ENCODE data around the gene ITPR3.
"Not testable (repeated sequence)": the region's sequence is repeated elsewhere in the genome, so short reads cannot be mapped to it uniquely, and the experiment has no call there.

The ITPR3 gene

DNA sequence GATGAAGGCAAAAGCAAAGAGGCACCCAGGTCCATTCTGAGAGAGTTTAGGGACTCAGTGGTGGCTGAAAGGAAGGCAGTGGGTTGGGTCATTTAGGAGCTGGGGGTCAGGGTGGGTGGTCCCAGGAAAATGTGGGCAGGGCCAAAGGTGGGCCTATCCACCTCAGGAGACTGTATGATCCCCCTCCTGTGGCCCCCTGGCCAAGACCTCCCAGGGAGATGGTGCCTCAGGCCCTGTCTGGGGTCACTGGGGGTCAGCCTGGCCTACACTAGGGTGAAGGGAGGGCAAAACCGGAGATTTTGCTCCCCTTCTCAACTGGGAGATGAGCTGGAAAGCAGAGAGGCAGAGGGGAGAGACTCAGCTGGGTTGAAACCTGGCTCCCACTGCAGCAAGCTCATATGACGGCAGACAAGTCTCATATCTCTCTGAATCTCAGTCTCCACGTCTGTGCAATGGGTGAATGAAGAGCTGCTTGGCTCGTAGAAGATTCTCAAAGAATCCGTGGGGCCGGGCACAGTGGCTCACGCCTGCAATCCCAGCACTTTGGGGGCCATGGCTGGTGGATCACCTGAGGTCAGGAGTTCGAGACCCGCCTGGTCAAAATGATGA is 29.6 kb upstream of the ITPR3 start:
- DNase-seq, result no peak

GRCh38 chr6:33592280-33592594 is 28.9 kb upstream of the ITPR3 start:
- no peak for DNase-seq

- DNase-seq, result peak; percentile 46
These were observed 28.3 kb upstream of the ITPR3 start for GRCh38 chr6:33592595-33593413.

DNA sequence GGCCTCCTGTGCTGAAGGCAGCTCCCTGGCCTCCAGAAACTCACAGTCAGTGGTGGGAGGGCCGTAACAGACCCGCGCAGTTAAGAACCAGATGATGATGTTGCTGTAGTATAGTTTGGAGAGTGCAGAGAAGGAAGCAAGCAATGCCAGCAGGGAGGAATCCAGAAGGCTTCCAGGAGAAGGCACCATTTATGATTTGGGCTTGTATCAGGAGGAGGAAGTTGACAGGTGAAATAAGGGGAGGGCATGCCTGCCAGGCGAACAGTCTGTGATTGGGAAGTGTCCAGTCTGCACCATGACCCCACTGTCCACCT is 27.8 kb upstream of the ITPR3 start:
- DNase-seq, result no peak

DNA sequence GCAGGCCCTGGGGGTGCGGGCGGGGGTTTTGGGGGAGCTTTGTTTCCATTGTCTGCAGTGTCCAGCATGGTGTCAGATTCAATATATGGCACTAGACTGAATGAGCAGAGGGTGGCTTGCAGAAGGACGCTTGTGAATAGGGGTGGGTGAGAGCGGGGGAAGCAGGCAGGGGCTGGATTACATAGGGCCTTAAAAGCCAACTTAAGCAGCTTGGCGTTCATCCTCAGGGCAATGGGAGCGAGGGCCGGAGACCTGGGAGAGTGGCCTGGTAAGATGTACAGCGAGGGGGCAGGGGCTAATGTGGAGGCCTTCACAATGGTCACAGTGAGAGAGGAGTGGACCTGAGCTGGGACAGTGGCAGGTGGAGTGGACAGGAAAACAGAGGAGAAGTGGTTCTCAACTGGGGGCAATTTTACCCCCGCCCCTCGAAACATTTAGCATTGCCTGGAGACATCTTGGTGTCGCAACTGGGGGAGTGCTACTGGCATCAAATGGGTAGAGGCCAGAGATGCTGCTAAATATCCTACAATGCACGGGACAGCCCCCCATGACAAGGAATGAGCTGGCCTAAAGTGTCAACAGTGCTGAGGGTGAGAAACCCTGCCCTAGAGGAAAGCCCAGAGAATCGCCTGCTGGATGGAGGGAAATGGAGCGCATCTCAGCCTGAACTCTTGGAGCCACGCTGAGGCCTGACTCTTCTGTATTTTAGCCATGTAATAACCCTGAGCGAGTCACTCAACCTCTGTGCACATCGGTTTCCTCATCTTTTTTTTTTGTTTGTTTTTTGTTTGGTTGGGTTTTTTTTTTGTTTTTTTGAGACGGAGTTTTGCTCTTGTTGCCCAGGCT is 25.9 kb upstream of the ITPR3 start:
- DNase-seq, result no peak

DNA sequence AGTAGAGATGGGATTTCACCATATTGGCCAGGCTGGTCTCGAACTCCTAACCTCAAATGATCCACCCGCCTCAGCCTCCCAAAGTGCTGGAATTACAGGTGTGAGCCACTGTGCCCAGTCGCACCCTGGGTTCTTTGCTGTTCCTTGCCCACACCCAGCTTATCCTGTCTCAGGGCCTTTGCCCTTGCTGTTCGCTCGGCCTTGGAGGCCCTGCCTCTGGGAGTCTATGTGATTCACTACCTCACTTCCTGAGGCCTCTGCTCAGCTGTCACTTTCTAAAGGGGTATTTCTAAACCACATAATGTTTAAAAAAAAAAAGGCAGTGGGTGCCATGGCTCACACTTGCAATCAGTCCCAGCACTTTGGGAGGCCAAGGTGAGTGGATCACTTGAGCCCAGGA is 24.2 kb upstream of the ITPR3 start:
- not testable (repeated sequence) for DNase-seq

DNA sequence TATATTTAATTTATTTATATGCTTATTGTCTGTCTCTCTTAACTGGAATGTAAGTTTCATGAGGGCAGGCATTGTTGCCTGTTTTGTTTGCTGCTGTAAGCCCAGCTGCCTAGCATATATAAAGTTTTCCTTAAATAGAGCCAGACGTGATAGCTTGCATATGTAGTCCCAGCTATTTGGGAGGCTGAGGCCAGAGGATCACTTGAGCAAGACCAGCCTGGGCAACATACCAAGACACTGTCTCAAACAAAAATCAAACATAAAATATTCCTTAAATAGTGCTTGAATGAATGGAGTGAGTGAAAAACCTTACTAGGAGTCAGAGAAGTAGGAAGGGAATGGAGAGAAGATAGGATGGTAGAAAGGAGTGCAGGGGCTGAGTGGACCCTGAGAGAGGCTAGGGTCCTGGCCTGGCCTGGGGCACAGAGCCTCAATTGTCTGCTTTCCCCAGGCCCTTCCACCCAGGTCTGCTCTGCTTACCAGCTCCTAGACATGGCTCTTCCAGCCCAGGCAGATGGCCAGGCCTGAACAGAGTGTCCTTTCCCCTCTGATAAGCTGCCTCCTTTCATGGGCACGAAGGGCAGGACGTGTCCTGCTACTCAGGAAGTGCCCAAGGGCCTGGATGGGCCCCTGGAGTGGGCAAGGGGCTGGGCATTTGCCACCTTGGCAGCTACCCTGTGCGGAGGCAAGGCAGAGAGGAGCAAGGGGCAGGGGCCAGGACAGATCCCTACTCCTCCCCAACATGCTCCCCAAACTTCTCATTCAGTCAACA is 23.4 kb upstream of the ITPR3 start:
- no peak for DNase-seq

DNA sequence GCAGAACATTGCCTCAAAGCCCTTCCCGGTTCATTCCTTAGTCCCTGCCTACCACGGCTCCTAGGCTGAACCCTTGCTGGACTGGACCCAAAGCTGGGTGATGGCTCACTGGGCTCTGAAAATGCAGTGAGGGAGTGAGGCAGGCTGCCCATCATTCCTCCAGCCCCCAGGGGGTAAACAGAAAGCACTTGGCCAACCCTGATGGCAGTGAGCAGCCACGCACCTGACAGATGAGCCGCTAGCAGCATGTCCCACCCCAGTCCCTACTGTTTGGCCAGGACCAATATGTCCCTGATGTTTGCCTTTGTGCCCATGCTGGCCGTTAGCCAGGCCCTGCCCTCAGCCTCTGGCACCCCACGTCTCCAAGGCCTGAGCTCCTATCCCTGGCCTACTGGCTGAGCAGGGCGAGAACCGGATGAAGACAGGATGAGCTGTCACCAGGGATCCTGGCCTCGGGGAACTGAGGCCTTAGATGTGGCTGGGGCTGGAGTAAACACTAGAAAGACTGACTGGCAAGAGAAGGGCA is 21.6 kb upstream of the ITPR3 start:
- no peak for DNase-seq

DNA sequence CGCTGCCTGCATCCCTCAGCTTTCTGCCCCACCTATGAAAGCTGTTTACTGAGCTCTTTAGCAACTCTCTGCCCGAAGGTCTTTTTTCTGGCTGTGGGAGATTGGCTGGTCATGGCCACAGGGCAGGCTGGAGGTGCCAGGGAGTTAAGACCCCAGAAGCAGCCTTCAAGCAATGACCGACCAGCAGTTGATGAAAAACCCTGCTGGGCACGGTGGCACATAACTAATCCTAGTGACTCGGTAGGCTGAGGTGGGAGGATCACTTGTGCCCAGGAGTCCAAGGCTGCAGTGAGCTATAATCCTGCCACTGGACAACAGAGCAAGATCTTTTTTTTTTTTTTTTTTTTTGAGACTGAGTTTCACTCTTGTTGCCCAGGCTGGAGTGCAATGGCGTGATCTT is 20.4 kb upstream of the ITPR3 start:
- DNase-seq, result no peak

- no peak for DNase-seq
These were observed 18.9 kb upstream of the ITPR3 start for GRCh38 chr6:33602180-33602579.

DNA sequence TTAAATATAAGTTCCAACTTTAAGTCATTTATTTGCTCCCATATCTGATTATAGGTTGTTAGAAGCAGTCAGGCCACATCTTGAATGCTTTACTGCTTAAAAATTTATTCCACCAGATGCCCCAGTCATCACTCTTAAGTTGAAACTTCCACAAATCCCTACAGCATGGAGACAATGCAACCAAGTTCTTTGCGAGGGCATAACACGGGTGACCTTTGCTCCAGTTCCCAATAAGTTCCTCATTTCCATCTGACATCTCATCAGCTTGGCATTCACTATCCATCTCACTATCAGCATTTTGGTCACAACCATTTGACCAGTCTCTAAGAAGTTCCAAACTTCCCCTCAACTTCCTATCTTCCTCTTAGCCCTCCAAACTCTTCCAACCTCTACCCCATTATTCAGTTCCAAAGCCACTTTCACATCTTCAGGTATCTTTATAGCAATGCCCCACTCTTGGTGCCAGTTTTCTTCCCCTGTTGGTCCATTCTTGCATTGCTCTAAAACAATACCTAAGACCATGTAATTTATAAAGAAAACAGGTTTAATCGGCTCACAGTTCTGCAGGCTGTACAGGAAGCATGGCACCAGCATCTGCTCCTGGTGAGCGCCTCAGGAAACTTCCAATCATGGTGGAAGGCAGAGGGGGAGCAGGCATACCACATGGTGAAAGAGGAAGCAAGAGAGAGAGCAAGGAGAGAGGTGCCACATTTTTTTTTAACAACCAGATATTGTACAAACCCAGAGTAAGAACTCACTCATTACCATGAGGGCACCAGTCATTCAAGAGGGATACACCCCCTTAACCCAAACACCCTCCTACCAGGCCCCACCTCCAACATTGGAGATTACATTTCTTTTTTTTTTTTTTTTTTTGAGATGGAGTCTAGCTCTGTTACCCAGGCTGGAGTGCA is 15.9 kb upstream of the ITPR3 start:
- no peak for DNase-seq

DNA sequence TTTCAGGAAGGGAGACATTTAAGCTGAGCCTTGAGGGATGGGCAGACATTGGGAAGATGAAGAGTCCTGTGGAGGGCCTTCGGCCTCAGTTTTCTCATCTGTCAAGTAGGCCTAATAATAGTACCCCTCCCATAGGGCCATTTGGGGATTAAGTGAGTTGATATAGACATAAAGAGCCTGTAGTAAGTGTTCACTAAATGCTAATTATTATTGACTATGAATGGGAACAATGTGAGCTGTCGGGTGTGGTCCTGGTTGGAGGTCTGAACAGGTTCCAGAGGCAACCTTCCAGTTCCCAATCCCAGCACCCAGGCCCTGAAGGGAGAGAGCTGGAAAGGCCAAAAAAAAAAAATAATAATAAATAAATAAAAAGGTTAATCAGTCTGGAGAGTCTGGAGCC is 14.5 kb upstream of the ITPR3 start:
- DNase-seq, result no peak

- DNase-seq, result no peak
These were observed 13.9 kb upstream of the ITPR3 start for GRCh38 chr6:33607126-33607783.

- peak; percentile 55 for DNase-seq
These were observed 13.3 kb upstream of the ITPR3 start for GRCh38 chr6:33607784-33608161.

GRCh38 chr6:33609019-33609418 is 12.1 kb upstream of the ITPR3 start:
- no peak for DNase-seq

DNA sequence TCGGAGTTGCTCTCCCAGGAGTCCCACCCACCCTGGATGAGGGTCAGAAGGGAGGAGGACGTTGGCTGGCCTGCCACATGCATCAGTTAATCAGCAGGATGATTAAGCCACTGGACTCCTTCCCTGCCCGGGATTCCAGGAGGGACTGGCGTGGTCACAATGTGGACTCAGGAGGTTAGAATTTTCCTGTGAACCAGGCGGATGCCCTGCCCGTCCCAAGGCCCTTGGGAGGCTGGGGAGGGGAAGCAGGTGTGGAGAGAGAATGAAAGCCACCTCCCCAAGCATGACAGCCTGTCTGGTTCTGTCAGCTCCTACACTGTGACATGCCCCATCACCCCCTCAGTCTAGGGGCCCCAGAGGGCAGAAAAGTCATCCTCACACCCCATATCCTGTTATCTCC is 11.6 kb upstream of the ITPR3 start:
- no peak for DNase-seq

DNA sequence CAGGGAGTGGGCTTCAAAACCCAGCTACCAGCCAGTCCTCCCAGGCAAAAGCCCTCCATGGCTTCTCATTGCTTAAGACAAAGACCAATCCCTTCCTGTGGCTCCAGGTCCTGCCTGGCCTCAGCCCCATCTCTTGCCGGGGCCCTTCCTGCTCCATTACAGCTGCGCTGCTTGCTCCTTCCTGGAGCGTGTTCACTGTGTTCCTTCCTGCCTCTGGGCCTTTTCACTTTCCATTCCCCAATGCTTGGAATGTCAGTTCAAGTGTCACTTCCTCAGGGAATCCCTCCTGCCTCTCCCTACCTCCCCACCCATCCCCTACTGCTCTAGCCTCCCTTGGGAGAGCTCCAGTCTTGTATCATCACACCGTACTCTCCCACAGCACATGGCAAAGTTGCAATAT is 11.1 kb upstream of the ITPR3 start:
- DNase-seq, result no peak

DNA sequence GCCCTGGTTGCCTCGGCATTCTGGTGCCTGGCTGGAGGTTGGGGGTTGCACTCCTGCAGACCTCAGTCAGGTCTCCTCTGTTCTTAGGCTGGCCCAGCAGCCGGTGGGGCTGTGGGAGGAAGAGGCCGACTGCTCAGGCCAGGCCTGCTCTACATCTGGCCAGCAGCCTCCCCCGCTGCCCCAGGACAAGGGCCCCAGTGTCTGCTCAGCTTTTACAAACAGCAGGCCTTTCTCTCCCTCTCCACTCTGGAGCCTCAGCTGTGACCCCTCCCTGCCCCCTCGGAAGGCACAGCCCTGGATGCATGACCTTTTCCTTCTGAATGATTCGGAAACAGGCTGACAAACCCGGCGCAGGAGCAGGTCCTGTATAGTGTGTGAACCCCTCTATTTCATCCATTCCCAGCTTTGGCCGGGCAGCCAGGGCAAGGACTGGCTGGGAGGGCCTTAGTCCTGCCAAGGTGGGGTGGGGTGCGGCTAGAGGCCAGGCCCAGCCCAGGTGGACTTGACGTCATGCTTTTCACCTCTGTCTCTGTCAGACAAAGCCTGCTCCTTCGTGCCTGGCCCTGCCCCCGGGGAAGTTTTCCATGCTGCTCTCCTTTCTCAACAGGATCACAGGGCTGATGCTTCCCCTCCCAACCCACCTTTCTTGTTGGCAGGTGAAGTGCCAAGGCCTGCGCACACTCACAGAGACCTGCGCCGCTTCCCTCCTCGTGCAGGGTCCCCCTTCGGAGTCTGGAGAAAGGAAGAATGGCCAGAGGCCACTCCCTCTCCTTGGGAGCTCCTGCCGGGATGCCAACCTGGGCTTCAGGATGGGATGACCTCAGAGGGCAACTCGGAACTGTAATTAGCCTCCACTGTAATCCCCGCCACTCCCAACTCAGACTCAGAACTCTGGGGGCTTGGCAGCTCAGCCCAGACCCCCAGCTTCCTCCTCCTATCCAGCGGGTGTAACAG is 10.1 kb upstream of the ITPR3 start:
- no peak for DNase-seq

DNA sequence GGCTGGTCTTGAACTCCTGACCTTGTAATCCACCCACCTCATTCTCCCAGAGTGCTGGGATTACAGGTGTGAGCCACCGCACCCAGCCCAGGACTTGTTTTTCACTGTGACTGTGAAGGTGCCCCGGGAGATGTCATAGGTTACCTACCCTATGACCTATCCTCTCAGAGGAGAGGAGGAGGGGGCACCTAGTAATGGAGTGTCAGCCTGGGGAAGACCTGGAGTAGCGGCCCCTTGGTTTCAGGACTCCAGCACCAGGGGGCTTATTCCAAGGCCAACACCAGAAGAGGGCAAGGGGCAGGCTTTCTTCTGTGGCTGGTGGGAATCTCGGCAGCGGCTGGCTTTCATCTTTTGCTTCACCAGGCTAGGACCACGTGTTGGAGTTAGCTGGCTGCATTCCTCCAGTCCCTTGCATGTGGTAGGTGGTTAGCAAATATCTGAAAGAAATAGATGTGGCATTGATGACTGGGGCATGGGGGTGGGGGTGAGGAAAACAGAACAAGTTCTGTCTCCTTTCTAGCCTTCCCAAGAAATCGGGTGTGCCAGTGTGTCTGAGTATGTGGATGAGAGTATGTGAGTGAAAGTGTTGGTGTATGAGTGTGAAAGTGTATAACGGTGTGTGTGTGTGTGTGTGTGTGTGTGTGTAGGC is 7.9 kb upstream of the ITPR3 start:
- no peak for DNase-seq

- no peak for DNase-seq
These were observed 7.3 kb upstream of the ITPR3 start for GRCh38 chr6:33613795-33614168.
